GM12892 (cell line): Measurements from ENCODE around the gene SH3D19.

Experiments
- POLR2A ChIP-seq: IDR thresholded peaks from 2 replicates; pipeline ENCODE4 v1.6.1; 2011; ENCODE audit warnings: low read depth, low read length, control low read depth
- POLR2AphosphoS5 ChIP-seq: IDR thresholded peaks from 2 replicates; pipeline ENCODE4 v1.6.1; 2011; ENCODE audit warnings: low read depth, low read length, control low read depth
- TAF1 ChIP-seq: IDR thresholded peaks from 2 replicates; pipeline ENCODE4 v1.6.1; 2011; ENCODE audit warnings: low read depth, mild to moderate bottlenecking, control low read depth, low read length, borderline replicate concordance

DNA sequence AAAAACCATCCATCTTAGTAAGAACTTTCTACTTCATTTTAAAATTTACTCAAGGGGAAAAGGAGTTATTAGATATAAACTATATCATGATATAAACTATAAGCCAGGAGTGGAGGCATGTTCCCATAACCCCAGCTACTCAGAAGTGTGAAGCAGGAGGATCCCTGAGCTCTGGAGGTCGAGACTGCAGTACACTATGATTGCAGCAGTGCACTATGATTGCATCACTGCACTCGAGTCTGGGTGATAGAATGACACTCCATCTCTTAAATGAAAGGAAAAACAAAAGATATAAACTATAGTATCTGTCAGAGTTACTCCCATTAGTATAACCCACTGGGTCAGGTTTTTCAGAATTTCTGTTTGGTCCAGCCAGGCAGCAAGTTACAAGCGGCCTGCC lies 178.4 kb downstream of the SH3D19 start:
- TF ChIP-seq POLR2AphosphoS5 = no peak
- TF ChIP-seq POLR2A = no peak
- TF ChIP-seq TAF1 = no peak
